LNCAP (cell line): ENCODE measurements around the gene ATP6AP2.

Experiments used
- CTCF ChIP-seq: fragments of 450-650 bp; IDR thresholded peaks from 2 replicates; pipeline ENCODE4 v1.5.1; 2017; ENCODE audit warnings: mild to moderate bottlenecking

ATP6AP2 gene

GRCh38 chrX:40564447-40564846 is 16.3 kb upstream of the ATP6AP2 start:
- no peak for TF ChIP-seq CTCF

GRCh38 chrX:40570346-40571093 is 10.2 kb upstream of the ATP6AP2 start:
- TF ChIP-seq CTCF, result no peak

DNA sequence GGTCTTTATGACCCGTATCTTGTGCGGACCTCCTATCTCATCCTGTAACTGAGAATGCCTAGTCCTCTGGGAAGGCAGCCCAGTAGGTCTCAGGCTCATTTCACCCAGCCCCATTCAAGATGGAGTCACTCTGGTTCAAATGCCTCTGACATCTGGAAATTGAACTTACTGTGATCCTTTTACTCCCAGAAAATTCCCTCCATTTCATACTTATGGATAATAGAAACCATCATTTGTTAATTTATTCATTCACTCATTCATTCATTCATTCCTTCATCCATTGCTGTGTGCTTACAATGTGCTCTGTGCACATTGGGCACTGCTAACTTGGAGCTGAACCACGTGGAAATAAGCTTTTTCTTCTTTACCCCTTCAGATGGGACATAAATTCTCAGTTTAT is 9.2 kb upstream of the ATP6AP2 start:
- no peak for TF ChIP-seq CTCF

DNA sequence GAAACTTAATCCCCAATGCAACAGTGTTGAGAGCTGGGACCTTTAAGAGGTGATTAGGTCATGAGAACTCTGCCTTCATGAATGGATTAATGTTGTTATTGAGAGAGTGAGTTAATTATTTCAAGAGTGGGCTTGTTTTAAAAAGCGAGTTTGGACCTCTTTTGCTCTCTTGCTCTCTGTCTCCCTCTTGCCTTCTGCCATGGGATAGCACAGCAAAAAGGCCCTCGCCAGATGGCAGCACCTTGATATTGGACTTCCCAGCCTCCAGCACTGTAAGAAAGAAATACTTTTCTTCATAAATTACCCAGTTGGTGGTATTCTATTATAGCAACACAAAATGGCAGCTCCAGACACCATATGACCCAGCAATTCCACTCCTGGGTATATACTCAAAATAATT is 7.0 kb upstream of the ATP6AP2 start:
- peak; percentile 56 for TF ChIP-seq CTCF

- no peak for TF ChIP-seq CTCF
Measured at GRCh38 chrX:40576291-40576690, 4.5 kb upstream of the ATP6AP2 start.

- TF ChIP-seq CTCF, result no peak
Measured at GRCh38 chrX:40578039-40578695, 2.6 kb upstream of the ATP6AP2 start.

DNA sequence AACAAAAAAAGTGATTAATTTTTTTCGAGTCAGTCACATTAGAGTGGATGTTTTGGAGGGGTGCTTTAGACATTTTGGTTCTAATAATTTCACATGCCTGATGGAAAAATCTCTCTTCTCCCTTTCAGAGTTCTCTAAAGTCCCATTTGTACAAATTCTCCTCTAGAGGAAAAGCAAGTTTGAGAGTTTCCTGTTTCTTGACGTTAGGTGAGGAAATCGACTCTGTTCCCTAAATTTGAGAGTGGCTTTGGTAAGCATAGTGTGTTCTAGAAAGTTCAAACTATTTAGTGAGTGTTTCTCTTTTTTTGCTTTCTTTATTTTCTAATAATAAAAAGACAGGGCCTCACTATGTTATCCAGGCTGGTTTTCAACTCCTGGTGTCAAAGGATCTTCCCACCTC is 1.6 kb upstream of the ATP6AP2 start:
- no peak for TF ChIP-seq CTCF
